Fibroblast of gingiva (primary cell): ENCODE data around the gene OR9G4.
A peak's percentile ranks its signal among the peaks of the same experiment; 100 is the strongest.

ENCODE experiments used
- DNase-seq: peaks from one replicate; pipeline ENCODE4 v3.0.0-alpha.2; 2011; ENCODE audit warnings: low read depth

OR9G4 gene

GRCh38 chr11:56748597-56748996 lies at the start of gene OR9G4:
Gene OR9G4, minus strand, starts transcription at chr11:56748697. Its CDS starts 4,931 bp downstream, at chr11:56743766.
- DNase-seq, result no peak

GRCh38 chr11:56783448-56784041 lies 35.0 kb upstream of the OR9G4 start:
- DNase-seq, result peak; percentile 15

- DNase-seq, result no peak
Observed at GRCh38 chr11:56782167-56782847, 33.8 kb upstream of the OR9G4 start.

GRCh38 chr11:56776809-56777208 lies 28.3 kb upstream of the OR9G4 start:
- DNase-seq, result no peak

- DNase-seq, result no peak
Observed at GRCh38 chr11:56764976-56765375, 16.5 kb upstream of the OR9G4 start.

GRCh38 chr11:56751480-56751879 lies 3.0 kb upstream of the OR9G4 start:
- no peak for DNase-seq

GRCh38 chr11:56750190-56750589 lies 1.7 kb upstream of the OR9G4 start:
- DNase-seq, result no peak

- DNase-seq, result no peak
Observed at GRCh38 chr11:56740886-56741285, 7.6 kb downstream of the OR9G4 start.

GRCh38 chr11:56740107-56740506 lies 8.4 kb downstream of the OR9G4 start:
- DNase-seq, result no peak

- DNase-seq, result no peak
Observed at GRCh38 chr11:56720513-56720912, 28.0 kb downstream of the OR9G4 start.

- no peak for DNase-seq
Observed at GRCh38 chr11:56716379-56716854, 32.1 kb downstream of the OR9G4 start.

GRCh38 chr11:56714206-56714605 lies 34.3 kb downstream of the OR9G4 start:
- no peak for DNase-seq

GRCh38 chr11:56706486-56706885 lies 42.0 kb downstream of the OR9G4 start:
- DNase-seq, result no peak

GRCh38 chr11:56705784-56706396 lies 42.6 kb downstream of the OR9G4 start:
- no peak for DNase-seq

- DNase-seq, result no peak
Observed at GRCh38 chr11:56700914-56701485, 47.5 kb downstream of the OR9G4 start.

- no peak for DNase-seq
Observed at GRCh38 chr11:56700242-56700913, 48.1 kb downstream of the OR9G4 start.

- no peak for DNase-seq
Observed at GRCh38 chr11:56698795-56699194, 49.7 kb downstream of the OR9G4 start, which contains the start of gene OR9G1. Gene OR9G1, plus strand, starts transcription at chr11:56699095. Its CDS starts 1,293 bp downstream, at chr11:56700388.

- no peak for DNase-seq
Observed at GRCh38 chr11:56693428-56693827, 55.1 kb downstream of the OR9G4 start.
